Neuron (in vitro differentiated cells): Measurements from ENCODE around the gene APCDD1L.

Experiments used
- H2AFZ ChIP-seq: one replicate; pipeline ENCODE4 v1.6.1; 2013; ENCODE audit warnings: low read depth, mild to moderate bottlenecking, inconsistent platforms, low read length, moderate library complexity
- H3K27me3 ChIP-seq: one replicate; pipeline ENCODE4 v1.6.1; 2013; ENCODE audit warnings: low read length; ENCODE audit not compliant: insufficient read depth
- H3K36me3 ChIP-seq: one replicate; pipeline ENCODE4 v1.6.1; 2013; ENCODE audit warnings: low read length; ENCODE audit not compliant: insufficient read depth
- H3K4me1 ChIP-seq: one replicate; pipeline ENCODE4 v1.6.1; 2013; ENCODE audit warnings: low read length; ENCODE audit not compliant: insufficient read depth
- H3K4me3 ChIP-seq: 2 replicates; pipeline ENCODE4 v1.5.1; 2013; ENCODE audit warnings: mild to moderate bottlenecking, low read length, moderate library complexity
- H3K9me3 ChIP-seq: one replicate; pipeline ENCODE4 v1.6.1; 2013; ENCODE audit warnings: low read length

The APCDD1L gene

GRCh38 chr20:58500256-58500655 lies 14.9 kb downstream of the APCDD1L start:
- Histone ChIP-seq H3K9me3 (peaks cover 11% of the 10 kb centered on the region), H2AFZ (no peak overlapping the region), H3K36me3 (no peaks in the 10 kb centered on the region), H3K4me1 (peaks cover 37% of the 10 kb centered on the region), H3K4me3 (no peak overlapping the region), H3K27me3 (no peaks in the 10 kb centered on the region)

GRCh38 chr20:58498470-58499068 lies 16.6 kb downstream of the APCDD1L start:
- Histone ChIP-seq H2AFZ (no peak overlapping the region), H3K9me3 (peaks cover 10% of the 10 kb centered on the region), H3K27me3 (no peaks in the 10 kb centered on the region), H3K36me3 (no peaks in the 10 kb centered on the region), H3K4me1 (peaks cover 37% of the 10 kb centered on the region), H3K4me3 (no peak overlapping the region)

- peaks cover 10% of the 10 kb centered on the region for H3K9me3 ChIP-seq
Measured at GRCh38 chr20:58497724-58498469, 17.3 kb downstream of the APCDD1L start.

GRCh38 chr20:58497076-58497641 lies 18.0 kb downstream of the APCDD1L start:
- Histone ChIP-seq H3K4me1 (peaks cover 37% of the 10 kb centered on the region), H3K9me3 (peaks cover 10% of the 10 kb centered on the region), H2AFZ (no peak overlapping the region), H3K36me3 (no peaks in the 10 kb centered on the region), H3K4me3 (no peak overlapping the region), H3K27me3 (no peaks in the 10 kb centered on the region)

More at GRCh38 chr20:58497724-58498469, 17.3 kb downstream of the APCDD1L start:
- Histone ChIP-seq H3K27me3 (no peaks in the 10 kb centered on the region), H3K4me1 (peaks cover 37% of the 10 kb centered on the region), H3K36me3 (no peaks in the 10 kb centered on the region), H2AFZ (no peak overlapping the region), H3K4me3 (no peak overlapping the region)

GRCh38 chr20:58496429-58496769 lies 18.8 kb downstream of the APCDD1L start:
- H3K9me3 ChIP-seq: peaks cover 6% of the 10 kb centered on the region
- no peaks in the 10 kb centered on the region for H3K27me3 ChIP-seq
- no peaks in the 10 kb centered on the region for H3K36me3 ChIP-seq

DNA sequence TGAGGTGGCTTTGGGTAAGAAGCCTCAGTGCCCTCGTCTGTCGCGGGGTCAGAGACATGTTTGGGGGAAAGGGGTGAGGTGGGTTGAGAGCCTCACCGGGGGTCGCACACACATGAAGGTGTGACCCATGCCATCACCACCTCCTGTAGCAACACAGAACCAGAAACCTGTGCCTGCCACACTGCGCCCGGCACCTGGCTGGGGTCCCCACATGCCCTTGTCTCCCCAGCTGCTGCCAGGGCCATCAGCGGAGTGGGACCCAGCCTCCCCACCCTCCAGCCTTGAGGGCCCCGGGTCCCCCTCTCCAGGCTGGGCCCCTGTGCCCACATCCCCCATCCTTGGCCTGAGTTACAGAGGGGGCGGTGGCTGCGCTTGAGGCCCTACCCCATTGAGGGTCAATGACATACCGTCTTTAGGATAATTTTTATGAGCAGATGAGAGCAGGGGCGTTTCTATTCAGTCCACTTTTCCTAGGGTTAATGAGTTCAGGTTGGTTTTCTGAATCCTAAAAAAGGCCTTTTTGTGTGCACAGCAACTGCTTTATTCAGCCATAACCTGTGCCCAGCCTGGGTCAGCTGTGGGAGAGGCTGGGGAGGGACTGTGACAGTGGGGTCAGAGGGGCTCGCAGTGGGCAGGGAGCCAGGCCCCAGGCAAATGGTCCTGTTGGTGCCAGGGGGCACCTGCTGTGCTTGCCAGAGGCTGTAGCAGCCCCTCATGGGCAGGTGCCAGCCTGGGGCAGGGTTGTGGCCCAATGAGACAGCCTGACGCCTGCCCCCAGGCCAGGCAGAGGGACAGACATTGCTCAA lies 19.4 kb downstream of the APCDD1L start:
- no peaks in the 10 kb centered on the region for H3K36me3 ChIP-seq
- peaks cover 4% of the 10 kb centered on the region for H3K9me3 ChIP-seq
- no peak overlapping the region for H3K4me3 ChIP-seq
- no peak overlapping the region for H2AFZ ChIP-seq
- peaks cover 37% of the 10 kb centered on the region for H3K4me1 ChIP-seq
- H3K27me3 ChIP-seq: no peaks in the 10 kb centered on the region

More at GRCh38 chr20:58496429-58496769, 18.8 kb downstream of the APCDD1L start:
- no peak overlapping the region for H3K4me3 ChIP-seq
- peaks cover 37% of the 10 kb centered on the region for H3K4me1 ChIP-seq
- no peak overlapping the region for H2AFZ ChIP-seq

GRCh38 chr20:58494923-58495622 lies 20.1 kb downstream of the APCDD1L start:
- H3K4me3 ChIP-seq: no peak overlapping the region
- H3K4me1 ChIP-seq: peaks cover 37% of the 10 kb centered on the region
- no peaks in the 10 kb centered on the region for H3K36me3 ChIP-seq
- H3K9me3 ChIP-seq: peaks cover 5% of the 10 kb centered on the region
- no peak overlapping the region for H2AFZ ChIP-seq
- H3K27me3 ChIP-seq: no peaks in the 10 kb centered on the region

- Histone ChIP-seq H3K27me3 (no peaks in the 10 kb centered on the region), H3K9me3 (peaks cover 3% of the 10 kb centered on the region), H3K4me1 (peaks cover 24% of the 10 kb centered on the region), H3K4me3 (no peak overlapping the region), H2AFZ (no peak overlapping the region), H3K36me3 (no peaks in the 10 kb centered on the region)
Measured at GRCh38 chr20:58492795-58493524, 22.2 kb downstream of the APCDD1L start.

DNA sequence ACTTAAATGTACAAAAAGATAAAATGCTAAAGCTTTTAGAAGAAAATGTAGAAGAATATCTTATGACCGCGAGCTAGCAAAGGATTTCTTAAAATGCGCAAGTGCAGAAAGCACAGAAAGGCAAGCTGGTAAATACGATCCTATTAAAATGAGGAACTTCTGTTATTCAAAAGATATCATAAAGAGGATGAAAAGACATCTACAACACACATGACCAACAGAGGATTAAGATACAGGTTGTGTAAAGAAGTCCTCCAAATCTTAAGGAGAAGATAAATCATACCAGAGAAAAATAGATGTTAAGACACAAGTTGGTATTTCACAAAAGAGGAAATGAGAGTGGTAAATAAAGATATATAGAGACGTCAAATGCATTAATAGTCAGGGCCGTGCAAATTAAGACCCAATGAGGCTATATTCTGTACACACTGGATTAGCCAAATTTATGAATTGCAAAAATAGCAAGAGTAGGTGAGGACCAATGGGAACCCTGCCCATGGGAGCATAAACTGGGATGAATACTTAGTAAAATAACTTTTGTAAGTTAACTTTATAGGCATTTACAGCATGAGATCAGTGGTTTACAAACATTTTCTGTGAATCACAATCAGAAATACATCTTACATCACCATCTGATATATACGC lies 23.0 kb downstream of the APCDD1L start:
- Histone ChIP-seq H3K4me3 (no peak overlapping the region), H3K9me3 (peaks cover 3% of the 10 kb centered on the region), H3K27me3 (no peaks in the 10 kb centered on the region), H3K4me1 (peaks cover 17% of the 10 kb centered on the region), H2AFZ (no peak overlapping the region), H3K36me3 (no peaks in the 10 kb centered on the region)

DNA sequence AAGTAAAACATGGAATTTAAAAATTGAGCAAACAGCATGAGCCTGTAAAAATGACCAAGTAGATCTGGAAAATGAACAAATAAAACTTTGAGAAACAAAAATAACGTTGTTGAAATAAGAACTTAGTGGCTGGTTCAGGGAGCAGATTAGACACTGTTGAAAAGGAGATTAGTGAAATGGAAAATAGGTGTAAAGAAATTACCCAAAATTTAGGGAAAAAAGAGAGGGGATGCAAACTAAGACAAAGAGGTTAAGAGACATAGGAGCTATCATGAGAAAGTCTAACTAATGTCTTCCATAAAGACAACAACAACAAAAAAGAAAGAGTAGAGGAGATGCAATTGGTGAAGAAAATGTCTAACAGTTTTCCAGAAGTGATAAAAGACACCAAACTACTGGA lies 29.0 kb downstream of the APCDD1L start:
- H3K27me3 ChIP-seq: no peaks in the 10 kb centered on the region
- no peaks in the 10 kb centered on the region for H3K36me3 ChIP-seq
- H2AFZ ChIP-seq: no peak overlapping the region
- no peak overlapping the region for H3K4me3 ChIP-seq
- H3K9me3 ChIP-seq: peaks cover 5% of the 10 kb centered on the region
- no peaks in the 10 kb centered on the region for H3K4me1 ChIP-seq

- no peaks in the 10 kb centered on the region for H3K27me3 ChIP-seq
- H3K4me3 ChIP-seq: no peak overlapping the region
- H3K9me3 ChIP-seq: peaks cover 9% of the 10 kb centered on the region
- H2AFZ ChIP-seq: no peak overlapping the region
- no peaks in the 10 kb centered on the region for H3K36me3 ChIP-seq
- no peaks in the 10 kb centered on the region for H3K4me1 ChIP-seq
Measured at GRCh38 chr20:58485393-58485792, 29.8 kb downstream of the APCDD1L start.

- Histone ChIP-seq H3K4me1 (no peaks in the 10 kb centered on the region), H3K9me3 (peaks cover 6% of the 10 kb centered on the region)
Measured at GRCh38 chr20:58483470-58483869, 31.7 kb downstream of the APCDD1L start.

More at GRCh38 chr20:58483470-58483869, 31.7 kb downstream of the APCDD1L start:
- no peak overlapping the region for H2AFZ ChIP-seq
- no peak overlapping the region for H3K4me3 ChIP-seq
- H3K36me3 ChIP-seq: no peaks in the 10 kb centered on the region
- no peaks in the 10 kb centered on the region for H3K27me3 ChIP-seq
